ENCODE data around the gene SALL2.

DNA sequence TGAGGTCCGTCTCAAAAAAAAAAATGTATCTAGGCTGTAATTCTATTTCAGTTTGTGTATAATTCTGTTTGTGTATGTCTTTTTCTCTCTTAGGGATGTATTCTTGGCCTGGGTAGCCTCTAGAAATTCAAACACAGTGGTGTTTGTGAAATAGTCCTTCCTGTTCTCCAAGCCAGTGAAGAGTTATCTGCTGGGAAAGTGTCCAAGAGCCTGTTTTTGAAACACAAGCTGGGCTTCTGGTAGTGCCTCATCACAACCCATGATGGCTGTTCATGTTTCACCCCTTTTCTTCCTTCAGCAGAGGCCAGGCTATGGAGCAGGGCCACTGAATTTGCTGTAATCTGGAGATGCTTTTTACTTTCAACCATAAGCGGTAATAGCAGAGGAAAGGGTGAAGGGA lies 29.7 kb downstream of the SALL2 start:
- TF ChIP-seq, protein P1, sequence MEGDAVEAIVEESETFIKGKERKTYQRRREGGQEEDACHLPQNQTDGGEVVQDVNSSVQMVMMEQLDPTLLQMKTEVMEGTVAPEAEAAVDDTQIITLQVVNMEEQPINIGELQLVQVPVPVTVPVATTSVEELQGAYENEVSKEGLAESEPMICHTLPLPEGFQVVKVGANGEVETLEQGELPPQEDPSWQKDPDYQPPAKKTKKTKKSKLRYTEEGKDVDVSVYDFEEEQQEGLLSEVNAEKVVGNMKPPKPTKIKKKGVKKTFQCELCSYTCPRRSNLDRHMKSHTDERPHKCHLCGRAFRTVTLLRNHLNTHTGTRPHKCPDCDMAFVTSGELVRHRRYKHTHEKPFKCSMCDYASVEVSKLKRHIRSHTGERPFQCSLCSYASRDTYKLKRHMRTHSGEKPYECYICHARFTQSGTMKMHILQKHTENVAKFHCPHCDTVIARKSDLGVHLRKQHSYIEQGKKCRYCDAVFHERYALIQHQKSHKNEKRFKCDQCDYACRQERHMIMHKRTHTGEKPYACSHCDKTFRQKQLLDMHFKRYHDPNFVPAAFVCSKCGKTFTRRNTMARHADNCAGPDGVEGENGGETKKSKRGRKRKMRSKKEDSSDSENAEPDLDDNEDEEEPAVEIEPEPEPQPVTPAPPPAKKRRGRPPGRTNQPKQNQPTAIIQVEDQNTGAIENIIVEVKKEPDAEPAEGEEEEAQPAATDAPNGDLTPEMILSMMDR (IDR thresholded peaks at IDR 0.05): no peak
- TF ChIP-seq POLR2A (IDR thresholded peaks at IDR 0.05): no peak

All from gastroesophageal sphincter (tissue), 3 donors.